Middle frontal gyrus (tissue), 1 donor: ENCODE results near the gene GAREM1.
"Not testable (repeated sequence)": the region's sequence is repeated elsewhere in the genome, so short reads cannot be mapped to it uniquely, and the experiment has no call there.

ENCODE experiments used
- DNase-seq: peaks from one replicate; pipeline ENCODE4 v3.0.0-alpha.2; 2015; ENCODE audit warnings: low spot score; ENCODE audit errors: extremely low spot score

GAREM1 gene

DNA sequence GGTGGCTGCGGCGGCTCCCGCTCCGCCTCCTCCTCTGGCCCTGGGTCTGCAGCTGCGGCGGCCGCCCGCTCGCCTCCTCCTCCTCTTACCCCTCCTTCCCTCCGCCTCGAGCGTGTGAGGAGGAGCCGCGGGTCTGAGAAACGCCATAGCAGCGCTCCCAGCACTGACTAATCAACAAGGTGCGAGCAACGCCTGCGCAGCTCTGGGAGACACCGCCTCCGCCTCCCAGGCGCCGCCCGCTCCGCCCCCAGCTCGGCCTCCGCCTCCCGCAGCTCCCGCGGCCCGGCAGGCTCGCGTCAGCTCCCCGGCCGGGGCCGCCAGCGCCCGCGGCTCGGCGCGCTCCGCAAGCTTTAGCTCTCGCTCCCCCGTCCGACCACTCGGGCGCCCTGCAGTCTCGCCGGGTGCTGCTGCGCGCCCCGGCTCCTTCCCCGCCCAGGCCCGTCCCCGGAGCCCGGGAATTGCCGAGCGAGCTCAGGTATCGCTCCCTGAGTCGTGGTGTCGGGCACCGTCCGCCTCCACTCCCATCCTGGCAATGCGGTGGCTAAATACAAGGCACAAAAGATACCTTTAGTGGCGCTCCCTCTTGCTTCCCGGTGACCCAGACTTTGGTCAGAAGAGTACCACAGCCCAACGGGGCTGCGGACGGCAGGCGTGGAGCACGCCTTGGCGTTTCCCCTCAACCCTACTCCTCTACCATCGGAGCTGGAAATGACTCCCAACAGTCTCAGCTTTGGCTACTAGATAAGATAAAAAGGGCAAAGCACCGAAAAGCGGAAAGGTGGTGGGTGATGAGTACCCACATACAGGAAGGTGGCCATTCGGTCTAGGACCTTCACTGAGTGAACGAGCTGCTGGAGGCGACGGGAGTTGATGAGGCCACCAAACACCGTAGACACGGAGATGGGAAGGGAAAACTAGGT lies at the start of gene GAREM1:
TSS of gene GAREM1 (minus strand) at position 169 of the 920 bp plus-strand sequence. CDS start 454 bp downstream, outside the sequence.
- peak; percentile 95 for DNase-seq

DNA sequence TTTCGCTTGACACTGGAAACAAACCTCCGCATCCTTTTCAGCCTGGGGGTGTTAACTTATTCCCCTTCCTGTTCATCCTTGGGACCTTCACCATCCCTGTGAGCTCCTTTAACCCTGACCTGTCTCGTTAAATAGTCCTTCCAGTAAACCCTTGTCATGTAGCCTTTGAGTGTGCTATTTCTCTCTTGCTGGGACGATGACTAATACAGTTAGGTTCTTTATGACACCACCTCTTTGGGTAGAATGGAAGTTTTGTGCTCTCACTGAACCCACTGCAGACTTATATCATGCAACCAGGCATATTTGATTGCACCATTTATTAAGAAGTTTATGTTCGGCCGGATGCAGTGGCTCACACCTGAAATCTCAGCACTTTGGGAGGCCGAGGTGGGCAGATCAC lies 40.5 kb upstream of the GAREM1 start:
- DNase-seq, result no peak

DNA sequence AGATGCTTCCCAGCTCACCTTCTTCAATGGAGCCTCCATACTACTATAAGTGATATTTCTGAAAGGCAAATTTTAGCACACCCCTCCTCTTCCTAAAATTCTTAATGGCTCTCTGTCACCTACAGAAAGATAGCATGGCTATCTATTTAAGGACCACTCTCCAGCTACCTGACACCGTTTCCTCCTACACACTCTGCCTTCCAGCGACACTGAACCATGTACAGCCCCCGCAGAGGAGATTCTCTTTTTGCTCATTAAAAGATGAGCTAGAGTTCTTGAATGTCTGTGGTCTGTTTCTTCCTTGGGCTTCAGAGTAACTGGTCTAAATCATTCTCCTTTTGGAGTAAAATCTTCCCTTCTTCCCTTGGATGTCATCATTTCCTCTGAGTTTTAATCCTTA lies 38.4 kb upstream of the GAREM1 start:
- DNase-seq, result no peak

DNA sequence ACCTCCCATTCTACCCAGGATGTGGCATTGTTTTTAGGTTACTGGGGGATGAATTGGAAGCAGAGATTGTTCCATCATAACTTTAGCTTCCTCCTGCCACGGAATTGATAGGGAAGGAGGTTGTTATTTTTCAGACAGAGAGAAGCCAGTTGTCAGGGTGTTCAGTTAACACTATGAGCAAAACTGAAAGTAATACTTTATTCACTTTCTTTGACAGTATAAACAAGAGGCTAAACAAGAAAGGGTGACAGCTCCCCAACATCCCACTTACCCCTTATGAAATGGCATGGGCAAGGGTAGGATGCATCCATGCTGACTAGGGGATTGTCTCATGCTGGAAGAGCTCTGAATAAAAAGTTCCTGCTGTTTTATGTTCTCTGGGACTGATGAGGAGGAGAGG lies 36.4 kb upstream of the GAREM1 start:
- DNase-seq, result no peak

DNA sequence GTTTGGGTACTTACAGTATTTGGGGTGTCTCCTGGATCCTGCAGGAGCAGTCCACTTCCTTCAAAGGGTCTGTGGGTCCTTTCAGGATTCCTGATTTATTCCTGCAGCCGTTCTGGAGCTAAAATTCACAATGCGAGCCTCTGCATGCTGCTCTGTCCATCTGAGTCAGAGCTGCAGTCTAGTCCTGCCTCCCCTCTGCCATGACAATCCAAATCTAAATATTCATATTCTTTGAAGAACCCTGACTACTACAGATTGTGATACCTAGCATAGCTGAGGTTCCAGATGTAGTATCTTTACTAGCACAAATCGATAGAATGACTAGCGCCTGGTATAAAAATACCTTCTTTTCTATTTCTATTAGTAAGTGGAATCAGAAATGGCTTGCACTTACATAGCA lies 31.3 kb upstream of the GAREM1 start:
- DNase-seq, result no peak

DNA sequence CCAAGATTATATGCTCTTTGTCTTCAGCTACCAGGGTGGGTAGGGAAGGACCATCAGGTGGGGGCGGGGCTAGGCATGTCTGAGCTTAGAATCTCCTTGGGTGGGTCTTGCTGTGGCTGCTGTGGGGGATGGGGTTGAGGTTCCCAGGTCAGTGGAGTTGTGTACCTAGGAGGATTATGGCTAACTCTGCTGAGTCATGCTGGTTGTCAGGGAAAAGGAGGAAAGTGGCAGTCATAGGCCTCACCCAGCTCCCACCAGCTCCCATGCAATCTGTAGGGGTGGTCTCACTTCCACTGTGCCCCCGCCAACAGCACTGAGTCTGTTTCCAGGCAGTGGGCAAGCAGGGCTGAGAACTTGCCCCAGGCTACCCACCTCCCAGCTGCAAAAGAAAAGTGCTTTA lies 30.6 kb upstream of the GAREM1 start:
- not testable (repeated sequence) for DNase-seq

DNA sequence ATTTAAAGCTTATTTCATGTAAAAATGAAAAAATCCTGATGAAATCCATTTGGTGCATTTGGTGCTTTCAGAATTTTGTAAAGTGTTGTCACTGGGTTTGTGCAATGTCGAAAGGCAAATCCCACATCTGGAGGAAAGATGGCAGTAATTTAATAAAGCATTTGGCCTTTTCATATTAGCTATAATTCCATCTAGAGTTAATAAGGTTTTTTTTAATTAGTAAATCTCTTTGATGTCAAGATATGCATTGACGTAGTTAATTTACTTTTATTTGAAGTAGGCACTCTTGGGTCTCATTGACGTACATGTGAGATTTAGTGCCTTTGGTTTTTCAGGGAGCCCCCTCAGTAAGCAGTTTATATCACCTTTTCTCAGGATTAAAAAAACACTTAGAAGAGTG lies 12.3 kb upstream of the GAREM1 start:
- DNase-seq, result no peak

DNA sequence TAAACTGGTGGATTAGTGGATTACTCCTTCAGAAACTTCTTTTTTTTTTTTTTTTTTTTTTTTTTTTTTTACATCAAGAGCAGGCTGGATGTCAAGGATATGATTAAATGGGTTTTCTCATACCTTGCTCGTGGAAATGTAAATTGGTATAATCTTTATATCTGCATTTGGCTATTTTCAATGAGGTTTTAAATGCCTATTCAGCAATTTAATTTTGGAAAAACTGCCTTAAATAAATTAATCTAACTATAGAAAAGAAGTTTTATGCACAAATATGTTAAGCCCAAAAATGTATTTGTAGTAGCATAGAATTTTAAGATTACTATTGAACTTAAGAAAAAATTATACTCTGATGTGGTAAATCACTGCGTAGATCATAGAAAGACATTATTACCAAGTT lies 11.4 kb upstream of the GAREM1 start:
- DNase-seq, result no peak

DNA sequence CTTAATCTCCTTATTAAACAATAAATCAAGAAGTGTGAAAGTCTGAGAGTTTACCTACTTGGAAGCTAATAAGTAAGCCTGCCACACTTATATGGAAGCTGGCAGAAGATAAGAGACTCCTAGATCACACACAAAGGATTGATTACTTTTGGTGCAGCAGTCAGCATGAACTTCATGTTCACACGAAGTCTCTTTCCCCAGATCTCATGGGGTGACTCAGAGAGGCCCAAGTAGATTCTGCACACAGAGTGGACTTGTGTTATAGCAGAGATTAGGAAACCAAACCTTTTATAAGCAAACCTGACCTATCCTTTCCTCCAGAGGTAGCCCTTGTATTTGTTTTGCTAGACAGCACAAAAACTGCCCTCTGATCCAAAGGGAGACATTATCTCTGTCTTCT lies 9.9 kb upstream of the GAREM1 start:
- no peak for DNase-seq

DNA sequence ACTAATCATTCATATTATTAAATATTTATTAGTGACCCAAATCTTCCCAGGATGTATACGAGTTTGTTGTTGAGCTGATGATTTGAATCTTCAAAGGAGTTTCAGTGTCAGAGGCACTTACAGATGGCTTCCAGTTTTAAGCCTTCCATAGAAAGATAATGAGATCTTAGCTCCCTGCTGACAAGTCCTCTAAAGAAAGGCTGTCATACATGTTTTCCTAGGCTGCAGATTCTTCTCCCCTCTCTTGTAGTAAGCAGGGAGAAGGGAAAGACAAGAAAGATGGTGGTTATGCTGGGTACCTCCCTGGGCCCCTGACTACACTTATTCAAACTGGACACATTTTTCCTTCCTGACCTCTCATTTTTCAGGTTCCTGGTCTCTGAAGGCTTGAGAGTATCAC lies 8.1 kb upstream of the GAREM1 start:
- no peak for DNase-seq

DNA sequence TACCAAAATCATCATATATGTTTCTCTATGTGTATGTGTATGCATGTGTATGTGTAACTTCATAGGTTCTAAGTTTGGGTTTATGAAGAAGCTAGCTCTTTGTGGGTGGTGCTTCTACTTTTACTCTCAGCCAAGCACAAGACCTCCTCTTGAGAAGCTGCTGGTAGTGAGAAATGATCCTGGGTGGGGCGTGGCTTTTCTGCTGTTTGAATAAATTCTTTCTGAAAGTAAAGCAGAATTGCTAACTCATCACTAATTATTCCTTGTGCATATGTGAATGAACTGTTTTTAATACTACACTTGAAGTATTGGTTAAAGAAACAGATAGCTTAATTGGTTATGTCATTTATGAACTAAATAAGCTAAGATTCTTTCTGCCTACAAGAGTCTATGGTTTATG lies 7.6 kb upstream of the GAREM1 start:
- no peak for DNase-seq

DNA sequence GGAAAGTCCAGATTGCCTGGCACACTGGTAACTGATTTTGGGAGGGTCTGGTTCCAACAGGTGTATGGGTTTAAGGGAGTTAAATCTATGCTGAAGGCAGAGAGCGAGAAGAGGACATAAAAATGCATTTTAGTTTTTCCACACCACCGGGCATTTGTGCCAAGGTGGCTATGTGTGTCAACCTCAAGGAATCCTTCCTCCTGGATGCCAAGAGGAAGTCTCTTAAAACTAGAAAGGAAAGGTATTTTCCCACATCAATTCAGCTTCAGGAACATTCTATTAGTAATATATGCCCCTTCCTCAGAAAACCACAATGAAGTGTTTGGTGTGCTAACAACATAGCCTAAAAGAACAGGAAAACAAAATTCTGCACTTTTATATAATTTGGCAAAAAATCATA lies 5.4 kb upstream of the GAREM1 start:
- no peak for DNase-seq

DNA sequence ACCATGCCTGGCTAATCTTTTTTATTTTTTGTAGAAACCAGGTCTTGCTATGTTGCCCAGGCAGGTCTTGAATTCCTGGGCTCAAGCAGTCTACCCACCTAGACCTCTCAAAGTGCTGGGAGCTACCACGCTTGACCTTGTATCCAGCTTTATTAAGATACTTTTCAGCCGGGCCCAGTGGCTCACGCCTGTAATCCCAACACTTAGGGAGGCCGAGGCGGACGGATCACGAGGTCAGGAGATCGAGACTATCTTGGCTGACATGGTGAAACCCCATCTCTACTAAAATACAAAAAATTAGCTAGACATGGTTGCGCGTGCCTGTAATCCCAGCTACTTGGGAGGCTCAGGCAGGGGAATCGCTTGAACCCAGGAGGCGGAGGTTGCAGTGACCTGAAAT lies 4.4 kb upstream of the GAREM1 start:
- DNase-seq, result not testable (repeated sequence)

DNA sequence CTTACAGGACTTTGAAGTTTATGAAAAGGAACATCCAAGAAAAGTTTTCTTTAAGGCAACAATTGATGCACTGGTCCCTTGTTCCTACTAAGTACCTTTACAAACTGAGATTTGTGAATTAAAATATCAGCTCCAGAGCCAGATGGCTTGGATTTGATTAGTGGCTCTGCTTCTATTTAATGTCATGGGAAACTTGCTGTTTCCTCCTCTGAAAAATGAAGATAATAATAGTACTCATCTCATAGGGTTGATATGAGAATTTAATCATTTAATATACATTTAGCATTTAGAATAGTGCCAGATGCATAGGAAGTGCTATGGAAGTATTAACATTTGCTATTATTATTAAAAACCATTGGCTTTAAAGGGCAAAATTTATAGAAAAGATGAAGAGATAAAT lies 2.6 kb upstream of the GAREM1 start:
- DNase-seq, result no peak

DNA sequence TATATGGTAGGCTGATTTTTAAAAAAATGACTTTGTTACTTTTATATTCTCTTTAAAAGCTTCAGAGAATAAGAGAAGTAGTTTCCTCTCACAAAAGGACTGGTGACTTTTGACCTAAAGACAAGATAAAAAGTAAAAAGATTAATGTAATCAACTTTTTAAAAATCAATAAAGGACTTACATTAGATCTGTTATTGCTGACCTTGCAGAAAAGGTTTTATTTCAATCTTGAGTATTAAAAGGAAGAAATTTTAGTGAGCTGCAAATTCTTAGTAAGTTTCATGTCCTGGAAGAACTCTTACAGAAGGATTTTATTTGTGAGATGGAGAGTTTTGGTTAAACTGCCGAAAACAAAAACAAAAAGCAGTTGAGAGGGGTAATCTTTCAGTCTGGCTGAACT lies 2.2 kb upstream of the GAREM1 start:
- no peak for DNase-seq

DNA sequence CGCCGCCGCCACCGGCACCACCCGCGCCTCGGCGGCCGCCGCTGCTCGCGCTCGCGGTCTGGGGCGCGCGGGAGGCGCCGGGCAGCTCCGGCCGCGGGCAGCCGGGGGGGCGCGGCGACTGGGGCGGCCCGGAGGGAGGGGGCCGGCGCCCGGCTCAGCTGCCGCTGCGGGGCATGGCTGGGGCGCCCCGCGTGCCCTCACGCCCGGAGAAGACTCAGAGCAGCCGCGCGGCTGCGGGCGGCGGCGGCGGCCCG lies 295 bp downstream of the GAREM1 start:
- DNase-seq, result no peak

DNA sequence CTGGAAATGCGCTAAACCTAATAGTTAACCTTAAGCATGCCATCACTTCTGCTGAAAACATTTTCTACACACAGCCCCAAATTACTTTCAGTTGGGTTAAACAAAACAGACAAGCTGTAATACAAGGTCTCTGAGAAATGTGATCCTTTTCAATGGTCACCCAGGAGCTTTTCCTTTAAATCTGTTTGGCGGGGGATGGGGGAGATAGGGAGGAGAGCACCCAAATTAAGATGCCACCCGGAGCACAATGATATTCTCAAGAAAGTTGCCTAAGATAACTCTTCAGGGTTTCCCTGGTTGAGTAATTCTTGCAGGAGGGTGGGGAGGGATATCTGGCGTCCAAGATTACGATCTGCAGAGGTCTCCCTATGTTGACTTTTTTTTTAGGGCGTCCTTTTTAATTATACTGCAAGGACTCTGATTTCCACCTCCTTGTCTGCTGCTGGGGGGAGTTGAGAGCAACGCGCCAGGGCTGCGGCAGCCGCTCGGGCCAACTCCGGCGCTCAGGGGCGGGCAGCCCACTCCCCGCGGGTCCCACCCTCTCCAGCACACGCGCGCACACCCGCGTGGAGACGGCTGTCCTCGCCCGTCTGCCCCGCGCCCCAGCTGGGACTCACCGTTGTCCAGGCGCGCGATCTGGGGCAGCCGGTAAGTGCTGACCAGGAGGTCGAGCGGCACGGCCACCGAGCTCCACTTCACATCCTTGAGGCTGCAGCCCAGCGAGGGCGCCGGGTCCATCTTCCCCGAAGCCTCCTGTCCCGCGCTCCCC lies 807 bp downstream of the GAREM1 start:
- DNase-seq, result no peak

DNA sequence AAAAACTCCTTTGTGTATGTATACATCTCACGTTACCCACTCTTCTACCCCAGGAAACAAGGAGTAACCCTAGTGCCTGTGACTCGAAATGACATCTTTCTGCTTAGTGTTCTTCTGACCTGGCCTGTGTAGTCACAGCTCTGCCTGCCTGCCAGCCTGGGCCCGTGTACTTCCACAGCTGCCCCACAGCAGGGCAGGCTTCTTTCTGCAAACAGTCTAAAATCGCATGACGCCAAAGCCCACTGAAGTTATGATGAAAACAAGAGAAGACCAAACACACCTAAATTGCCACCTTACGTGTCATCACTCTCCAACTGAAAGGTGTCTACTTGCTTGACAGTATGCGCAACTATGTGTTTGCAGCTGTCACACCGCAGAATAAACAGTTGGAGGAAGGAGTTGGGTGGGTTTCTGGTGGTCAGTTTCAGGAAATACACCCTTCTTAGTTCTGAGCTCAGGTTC lies 1.5 kb downstream of the GAREM1 start:
- peak; percentile 29 for DNase-seq

DNA sequence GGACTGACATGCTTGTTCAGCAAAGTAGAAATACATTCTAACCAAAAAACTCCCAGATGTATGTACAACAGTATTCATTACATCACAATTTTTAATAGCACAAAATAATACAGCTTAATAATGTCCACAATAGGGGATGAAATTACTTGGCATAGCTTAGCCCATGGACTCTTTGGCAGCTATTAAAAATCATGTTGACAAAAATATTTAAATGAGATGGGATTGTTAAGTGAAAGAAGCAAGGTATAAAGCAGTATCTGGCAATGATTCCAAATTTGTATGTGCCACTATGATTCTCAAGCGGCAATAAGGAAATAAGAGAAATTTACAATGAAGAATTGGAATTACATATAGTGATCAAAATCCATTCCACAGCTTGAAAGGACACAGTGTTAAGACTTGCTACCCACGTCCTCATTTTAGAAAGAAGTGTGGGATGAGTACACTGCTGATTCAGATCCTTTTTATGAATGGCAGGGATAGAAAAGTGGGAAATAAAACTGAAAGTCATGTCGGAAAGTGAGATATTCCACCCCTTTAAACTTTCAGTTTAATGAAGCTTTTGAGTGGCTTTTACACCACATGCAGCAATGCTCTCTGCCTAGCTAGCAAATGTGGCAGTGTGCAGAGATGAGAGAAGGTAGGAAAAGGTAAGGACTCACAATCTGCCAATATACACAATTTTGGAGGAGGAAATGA lies 2.4 kb downstream of the GAREM1 start:
- DNase-seq, result no peak

DNA sequence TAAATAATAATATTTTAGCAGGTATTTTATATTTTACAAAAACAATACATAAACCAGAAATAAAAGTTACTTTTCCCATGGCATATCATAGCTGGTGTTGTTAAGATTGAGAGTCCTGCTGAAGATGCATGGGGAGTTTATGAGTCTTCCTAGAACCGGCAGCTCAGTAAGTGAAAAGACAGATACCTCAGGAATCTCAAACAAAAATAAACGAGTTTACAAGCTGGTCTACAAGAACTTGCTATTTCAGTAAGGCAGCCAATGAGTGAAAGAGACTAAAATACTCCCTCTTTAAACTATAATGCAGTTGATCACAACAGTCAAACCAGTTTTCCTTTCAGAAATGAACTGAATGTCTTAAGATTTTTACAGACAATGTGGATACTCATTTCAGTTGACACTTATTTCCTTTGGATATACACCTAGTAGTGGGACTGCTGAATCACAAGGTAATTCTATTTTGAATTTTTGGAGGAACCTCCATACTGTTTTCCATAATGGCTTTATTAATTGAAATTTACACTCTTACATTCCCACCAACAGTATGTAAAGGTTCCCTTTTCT lies 8.9 kb downstream of the GAREM1 start:
- DNase-seq, result no peak

DNA sequence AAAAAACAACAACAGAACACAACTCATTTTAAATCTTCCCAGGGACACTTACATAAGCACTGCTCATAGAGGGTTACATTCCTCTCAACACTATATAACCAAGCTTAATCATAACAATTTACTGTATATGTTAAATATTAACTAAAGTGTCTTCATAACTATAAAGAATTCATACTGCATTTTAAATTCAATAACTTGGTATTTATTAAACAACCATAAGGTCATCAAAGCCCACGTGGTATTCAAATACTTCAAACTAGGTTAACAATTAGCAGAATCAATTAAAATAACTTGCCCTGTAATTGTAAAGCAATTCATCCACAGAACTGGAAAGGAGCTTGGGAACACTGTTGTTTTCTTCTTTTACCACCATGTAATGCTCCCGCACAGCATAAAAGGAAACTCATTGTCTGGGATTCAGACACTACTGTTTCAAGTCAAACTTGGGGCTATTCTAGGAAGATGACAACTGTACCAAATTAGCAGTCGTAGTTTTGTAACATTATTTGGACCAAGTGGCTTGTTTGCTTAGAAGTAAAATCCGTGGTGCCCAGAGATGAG lies 10.4 kb downstream of the GAREM1 start:
- DNase-seq, result no peak
